ENCODE results near the gene DLGAP4.

DLGAP4 gene

DNA sequence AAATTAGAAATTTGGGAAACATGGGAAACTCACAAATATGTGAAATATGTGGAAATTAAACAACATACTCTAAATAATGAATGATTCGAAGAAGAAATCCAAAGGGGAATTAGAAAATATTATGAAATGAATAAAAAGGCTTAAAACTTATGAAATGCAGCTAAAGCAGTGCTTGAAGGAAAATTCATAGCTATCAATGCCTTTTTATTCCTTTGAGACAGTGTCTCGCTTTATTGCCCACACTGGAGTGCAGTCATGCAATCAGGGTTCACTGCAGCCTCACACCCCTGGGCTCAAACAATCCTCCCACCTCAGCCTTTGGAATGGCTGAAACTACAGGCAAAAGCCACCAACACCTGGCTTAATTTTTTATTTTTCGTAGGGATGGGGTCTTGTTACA lies 259.4 kb downstream of the DLGAP4 start:
- no peak for DNase-seq (ENCODE audit: low spot score)

DNA sequence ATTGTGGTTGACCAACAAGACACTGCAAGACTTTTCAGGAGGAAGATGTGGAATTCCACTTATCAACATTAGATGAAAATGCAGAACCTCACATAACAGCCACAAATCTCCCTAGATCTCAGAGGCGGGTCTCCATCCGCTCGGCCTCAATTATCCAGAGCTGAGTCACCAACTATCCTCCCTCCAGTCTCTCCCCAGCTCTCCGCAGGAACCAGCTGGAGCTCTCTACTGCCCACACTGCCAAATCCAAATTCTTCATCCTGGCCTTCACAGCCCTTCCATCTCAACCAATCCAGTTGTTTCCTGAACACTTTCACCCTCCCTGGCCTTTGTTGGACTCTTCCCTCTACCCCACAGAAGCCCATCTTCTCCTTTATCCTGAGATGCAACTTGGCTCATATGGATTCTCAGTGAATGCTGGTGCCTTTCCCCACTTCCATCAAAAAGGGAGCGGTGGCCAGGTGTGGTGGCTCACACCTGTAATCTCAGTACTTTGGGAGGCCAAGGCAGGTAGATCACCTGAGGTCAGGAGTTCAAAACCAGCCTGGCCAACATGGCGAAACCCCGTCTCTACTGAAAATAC lies 263.8 kb downstream of the DLGAP4 start:
- no peak for DNase-seq (ENCODE audit: low spot score)

DNA sequence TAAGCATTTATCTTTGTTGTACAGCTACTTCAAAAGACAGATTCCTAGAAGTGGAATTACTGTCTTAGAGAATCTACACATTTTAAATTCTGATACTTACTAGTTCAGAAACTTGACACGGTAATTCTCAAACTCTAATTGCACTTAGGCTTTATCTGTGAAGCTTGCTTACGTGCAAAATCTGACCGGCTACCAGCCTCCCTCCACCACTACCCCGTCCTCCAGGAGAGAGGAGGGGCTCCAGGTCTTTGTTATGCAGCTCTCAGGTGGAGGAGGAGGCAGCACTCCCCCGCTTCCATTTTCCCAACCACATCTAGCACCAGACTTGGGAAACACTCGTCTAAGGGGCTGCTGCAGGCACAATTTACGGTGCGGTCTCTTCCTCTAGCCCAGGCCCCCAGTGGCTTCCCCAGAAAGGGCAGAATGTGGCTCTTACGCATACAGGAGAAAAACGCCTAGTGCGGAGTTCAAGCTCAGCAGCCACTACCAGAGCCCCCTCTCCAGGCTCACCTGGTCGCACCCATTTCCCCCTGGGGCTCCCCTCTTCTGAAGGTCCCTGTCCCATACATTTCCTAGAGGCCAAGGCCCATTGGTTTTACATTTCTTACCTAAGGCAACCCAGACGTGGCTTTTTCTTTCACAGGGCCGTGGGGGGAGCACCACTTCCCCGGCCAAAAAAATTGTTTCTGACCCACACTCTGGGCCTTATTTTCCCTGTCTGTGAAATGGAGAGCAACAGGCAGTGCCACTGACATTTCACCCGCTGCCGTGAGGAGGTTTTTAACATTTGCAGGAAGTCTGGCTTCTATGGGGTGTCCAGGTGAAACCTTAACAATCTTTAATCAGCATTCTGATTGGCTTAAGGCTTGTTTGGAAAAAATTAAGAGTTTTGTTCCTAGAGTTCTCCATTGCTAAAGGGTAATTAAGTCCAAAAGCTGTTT lies 265.7 kb downstream of the DLGAP4 start:
- DNase-seq (ENCODE audit: low spot score): no peak

DNA sequence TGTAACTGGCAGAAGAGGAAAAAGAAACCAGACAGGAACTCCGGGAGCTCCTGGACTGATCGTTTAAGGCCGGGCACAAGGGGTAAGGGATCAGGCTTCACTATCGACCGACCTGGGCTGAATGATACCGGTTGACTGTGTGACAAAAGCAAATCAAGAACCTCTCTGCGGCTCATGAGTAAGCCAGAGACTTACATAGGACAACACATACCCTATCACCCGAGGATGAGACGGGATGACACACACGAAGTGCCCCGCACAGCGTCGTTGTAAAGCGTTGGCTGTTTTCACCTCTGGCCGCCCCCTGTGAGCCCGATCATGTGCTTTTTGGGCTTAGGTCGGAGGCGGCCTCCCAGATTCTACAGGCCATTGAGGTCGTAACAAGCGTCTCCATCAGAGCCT lies 266.6 kb downstream of the DLGAP4 start:
- DNase-seq (ENCODE audit: low spot score): no peak

DNA sequence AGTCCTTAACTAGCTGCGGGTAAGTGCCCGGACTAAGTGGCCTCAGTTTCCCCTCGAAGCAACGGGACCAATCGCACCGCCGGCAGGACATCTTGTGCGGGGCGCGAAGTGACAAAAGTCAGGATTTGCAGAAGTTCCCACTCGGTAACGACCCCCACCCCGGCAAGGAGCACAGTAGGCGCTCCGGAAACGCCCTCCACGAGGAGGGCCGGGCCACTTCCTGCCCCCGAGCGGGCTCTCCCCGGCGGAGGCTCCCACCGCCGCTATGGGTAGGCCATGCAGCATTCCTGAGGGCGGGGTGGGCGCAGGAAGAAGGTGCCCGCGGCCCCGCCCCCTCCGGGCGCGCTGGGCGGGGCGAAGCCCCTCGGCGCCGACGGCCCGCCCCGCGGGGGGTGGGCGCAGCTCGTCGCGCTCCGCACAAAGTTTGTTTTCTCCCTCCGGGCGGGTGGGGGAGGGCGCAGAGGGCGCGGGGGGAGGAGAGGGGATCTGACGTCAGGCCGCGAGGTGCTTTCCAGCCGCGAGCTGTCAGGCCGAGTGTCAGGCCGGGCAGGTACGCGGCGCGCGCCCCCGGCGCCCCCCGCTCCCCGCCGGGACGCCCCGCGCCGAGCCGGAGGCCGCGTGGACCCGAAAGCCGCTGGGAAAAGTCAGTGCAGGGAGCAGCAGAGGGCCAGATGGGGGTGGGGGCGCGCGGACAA lies 267.1 kb downstream of the DLGAP4 start, which contains the start of gene TGIF2:
Gene TGIF2, plus strand, starts transcription at position 495 of the 695 bp plus-strand sequence. CDS start 5,178 bp downstream, outside the sequence.
- peak; percentile 94 for DNase-seq (ENCODE audit: low spot score)

DNA sequence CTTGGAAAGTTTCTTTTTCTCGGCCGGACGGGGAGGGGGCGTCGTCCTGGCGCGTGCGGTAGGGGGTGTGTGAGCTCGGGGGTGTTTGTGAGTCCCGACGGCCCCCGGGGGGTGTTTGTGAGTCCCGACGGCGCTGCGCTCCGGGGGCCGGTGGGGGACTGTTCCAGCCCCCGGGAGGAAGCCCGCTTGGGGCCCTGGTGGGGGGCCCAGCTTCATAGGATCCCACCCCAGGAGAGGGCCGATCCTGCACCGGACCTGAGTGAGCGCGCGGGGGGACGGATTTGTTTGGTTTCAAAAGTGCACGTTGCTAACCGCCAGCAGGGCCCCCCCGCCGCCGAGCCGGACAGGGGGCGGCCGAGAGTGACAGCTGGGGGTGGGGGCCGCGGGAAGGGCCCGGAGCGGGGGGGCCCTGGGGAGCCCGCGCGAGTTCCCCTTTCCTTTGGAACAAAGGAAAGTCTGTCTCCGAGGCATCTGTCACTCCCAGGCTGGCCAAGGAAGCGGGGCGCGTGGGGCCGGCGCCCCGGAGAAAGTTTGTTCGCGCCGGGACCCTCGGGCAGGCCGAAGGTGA lies 267.7 kb downstream of the DLGAP4 start:
- peak; percentile 73 for DNase-seq (ENCODE audit: low spot score)

DNA sequence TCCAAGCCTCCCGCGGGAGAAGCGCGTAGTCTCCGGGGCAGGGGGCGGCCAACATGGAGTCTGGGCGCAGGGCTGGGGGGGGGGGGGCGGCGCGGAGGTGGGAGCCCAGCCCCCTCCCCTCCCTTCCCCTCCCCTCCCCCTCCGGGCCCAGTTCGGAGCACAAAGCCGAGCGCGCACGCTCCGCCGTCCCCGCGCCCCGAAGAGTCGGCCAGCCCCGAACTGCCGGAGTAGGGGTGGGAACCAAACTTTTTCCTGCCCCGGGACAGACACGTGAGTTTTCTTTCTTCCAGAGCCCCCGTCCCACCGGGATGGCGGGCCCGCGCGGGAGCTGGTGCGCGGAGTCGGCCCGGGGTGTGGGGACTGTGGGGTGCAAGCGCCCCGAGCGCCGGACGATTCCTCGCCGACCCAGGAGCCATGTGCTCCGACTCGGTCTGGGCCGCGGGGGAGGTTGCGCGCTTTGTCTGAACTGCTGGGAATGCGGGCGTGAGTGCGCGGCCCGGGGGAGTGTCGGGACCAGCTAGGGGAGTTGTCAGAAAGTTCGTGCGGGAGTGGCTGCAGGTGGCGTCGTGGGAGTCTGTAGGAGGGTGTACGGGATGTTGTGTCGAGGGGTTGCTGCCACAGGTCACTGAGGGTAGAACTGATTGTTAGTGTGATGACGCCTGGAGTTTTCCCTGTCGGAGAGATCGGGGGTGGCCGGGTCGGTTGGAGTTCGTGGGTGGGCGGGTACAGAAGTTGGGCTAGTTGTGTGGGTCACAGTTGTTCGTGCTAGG lies 268.4 kb downstream of the DLGAP4 start:
- DNase-seq (ENCODE audit: low spot score): peak; percentile 74

DNA sequence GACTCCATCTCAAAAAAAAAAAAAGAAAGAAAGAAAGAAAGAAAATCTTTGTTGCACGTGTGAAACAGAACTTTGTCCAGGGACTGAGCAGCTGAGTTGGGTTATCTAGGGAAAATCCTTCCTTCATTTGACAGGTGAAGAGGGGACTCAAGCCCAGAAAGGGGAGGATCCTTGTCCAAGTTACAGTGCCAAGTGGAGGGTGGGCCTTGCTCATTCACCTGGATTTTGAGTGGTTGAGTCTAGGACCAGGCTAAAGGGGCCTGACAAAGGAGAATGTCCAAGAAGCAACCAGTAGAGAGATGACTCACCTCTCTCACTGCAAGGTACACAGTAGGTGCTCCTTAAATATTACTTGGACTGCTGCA lies 269.9 kb downstream of the DLGAP4 start:
- no peak for DNase-seq (ENCODE audit: low spot score)
